NCI-H146 treated with DMSO at 0.1 percent for 48 hours (cell line): ENCODE results near the gene HLA-B.
"Not testable (repeated sequence)": the region's sequence is repeated elsewhere in the genome, so short reads cannot be mapped to it uniquely, and the experiment has no call there.

Source experiments
- DNase-seq: peaks from one replicate; lab custom pipeline; 2025; ENCODE audit not compliant: unreplicated experiment; lab: John Stamatoyannopoulos, UW

The HLA-B gene

DNA sequence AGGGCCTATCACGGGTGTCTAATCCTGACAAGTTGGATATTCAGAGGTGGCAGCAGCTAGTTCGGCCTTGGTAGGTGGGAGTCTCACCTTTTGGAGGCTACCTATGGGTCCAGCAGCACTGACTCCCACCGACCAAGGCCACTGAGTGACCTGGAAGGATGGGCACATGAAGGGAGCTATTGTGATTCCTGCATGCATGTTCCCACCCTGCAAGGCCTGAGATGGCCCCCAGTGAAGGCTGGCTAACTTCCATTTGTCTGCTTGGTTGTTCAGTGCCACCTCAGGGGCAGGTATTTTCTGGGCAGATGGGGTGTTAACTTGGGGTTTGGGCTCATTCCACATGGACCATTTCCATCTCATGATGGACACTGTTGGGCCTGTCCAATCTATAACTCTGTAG, 28.1 kb upstream of the HLA-B start:
- DNase-seq, result no peak

DNA sequence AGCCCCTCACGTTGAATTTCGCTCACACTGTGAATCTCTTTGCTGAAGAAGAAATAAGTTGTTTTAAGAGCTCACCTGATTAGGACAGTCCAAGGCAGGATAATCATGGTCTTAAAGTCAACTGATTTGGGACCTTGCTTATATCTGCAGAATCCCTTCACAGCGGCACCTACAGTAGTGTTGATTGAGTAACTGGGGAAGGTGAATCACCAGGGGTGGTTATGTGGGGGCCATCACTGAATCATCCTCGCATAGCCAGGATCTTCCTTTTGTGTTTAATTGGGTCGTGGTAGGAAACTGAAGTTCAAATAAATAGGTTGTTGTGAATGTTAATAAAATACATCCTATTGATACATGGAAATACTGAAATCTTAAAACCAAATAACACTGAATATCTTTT, 26.2 kb upstream of the HLA-B start:
- no peak for DNase-seq

DNA sequence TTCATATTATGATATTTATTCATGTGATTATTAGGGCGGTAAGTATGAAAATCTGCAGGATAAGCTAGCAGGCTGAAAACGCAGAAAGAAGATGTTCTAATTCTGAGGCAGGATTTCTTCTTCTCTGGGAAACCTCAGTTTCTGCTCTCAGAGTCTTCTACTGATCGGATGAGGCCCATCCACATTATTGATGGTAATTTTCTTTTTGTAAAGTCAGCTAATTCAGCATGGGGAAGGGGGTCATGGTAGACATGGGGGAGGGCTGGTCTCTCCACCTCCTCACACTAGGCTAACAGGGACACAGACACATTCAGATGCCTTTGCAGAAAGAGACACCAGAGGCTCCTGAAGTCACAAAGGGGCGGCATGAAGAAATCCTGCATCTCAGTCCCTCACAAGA, 24.7 kb upstream of the HLA-B start:
- no peak for DNase-seq

DNA sequence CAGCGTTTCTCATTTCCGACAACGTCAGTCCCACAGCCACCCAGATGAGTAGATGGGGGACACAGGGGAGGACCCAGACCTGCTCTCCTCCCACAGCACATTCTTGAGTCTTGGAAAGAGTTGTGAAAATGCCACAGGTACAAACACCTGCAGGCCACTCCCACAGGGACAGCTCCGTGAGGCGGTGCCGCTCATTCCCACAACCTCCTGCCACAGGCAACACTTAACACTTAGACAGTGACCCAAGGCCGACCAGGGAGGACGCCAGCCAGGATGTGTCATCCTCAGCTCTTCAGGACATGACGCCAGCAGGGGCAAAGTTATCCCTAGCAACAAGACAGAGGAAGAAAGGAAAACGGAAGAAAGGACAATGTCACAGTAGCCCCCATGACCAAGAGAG, 22.9 kb upstream of the HLA-B start:
- DNase-seq, result no peak

DNA sequence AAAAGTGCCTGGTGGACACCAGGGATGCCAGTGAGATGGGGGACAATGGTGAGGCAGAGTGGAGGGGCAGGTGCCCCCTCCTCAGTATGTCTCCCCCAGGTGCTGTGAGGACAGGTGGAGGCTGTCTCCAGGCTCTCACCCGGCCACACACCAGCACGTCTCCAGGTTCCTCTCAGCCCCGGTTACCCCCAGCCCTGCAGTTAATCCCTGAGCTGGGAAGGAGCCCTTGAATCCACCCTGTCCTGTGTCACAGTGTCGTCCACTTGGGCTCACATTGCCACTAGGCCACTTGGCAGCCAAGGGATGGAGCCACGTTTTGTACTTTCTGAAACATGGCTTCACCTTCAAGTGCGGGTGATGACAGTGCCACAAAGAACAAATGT, 21.7 kb upstream of the HLA-B start:
- no peak for DNase-seq

DNA sequence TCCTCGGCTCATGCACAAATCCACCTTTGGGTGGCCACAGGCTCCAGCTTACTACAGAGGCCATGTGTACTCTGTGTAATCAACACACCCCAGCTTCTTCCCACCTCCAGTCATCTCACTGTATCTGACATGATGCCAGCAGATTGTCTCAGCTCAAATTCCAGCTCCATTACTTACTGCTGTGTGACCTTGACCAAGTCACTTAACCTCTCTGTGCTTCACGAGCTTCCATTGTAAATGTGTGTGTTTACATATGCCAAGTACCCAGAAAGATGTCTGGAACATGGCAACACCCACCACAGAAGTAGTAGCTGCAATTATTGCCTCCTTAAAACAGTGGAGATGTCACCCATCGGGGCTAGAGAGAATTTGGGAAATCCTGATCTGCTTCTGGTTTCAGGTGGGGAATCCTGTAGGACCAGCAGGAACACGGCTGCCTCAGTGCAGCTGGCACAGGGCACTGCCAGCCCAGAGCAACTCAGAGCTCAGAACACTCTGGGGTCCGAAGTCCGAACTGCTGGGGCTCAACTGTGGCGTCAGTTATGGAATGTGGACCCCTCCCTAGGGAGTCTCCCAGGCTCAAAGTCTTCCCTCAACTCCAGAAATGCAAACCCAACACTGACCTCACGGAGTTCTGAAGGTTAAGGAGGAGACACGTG, 21.2 kb upstream of the HLA-B start:
- DNase-seq, result no peak

DNA sequence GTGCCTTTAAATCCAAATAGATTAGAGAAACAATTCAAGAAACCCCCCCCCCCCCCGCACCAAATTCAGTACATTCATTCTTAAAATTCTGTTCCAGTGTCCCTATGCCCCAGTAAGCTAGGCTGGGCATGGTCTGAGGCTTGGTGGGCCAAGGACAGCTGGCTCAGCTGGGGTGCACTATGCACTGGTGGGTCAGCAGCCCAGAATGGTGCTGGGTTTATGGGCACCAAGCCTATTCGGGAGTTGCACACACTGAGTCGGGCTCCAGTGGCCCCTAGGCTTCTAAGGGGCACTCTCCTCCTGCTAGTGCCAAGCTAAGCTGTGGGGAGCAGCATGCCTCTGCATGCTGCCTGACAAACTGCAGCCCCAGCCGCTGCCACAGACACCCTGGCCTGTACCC, 20.1 kb upstream of the HLA-B start:
- DNase-seq, result no peak

DNA sequence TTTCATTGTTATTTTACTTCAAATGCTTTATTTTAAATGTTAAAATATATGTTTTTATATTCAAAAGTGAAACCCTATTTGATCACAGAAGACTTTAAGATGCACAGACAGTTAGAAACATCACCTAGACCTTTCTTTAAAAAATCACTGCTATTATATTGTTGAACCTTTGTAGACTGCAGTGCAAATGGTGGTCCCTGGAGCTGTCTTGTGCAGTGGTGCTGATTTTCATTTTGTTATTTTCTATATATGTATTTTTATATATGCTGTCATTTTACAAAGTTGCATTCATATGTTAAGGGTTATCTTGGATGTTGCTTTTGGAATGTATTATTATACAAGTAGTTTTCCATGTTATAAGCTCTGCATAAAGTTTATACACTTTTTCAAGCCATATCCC, 18.7 kb upstream of the HLA-B start:
- no peak for DNase-seq

DNA sequence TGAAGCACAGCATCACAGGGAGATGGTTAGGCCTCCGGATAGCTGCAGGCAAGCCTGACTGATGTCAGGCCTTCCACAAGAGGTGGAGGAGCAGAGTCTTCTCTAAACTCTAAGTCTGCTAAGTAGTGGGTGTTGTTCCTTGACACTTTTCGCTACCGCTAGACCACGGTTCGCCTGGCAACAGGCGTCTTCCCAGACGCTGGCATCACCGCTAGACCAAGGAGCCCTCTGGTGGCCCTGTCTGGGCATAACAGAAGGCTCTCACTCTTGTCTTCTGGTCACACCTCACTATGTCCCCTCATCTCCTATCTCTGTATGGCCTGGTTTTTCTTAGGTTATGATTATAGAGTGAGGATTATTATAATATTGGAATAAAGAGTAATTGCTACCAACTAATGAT, 17.1 kb upstream of the HLA-B start:
- DNase-seq, result not testable (repeated sequence)

DNA sequence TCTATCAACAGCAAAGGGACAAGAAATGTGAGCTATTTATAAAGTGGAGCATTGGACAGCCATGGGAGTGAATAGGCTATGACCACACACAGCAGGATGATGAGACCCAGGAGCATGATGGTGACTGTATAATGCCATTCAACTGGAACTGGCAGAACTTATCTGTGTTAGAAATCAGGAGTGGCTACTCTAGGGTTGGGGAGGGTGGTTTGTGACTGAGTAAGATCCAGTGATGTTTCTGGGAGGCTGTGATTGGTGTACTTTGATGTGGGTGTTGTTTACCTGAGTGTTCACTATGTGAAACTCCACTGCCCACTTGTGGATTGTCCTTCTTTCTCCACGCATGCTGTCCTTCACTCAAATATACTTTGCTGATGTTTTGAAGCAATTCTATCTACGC, 11.5 kb upstream of the HLA-B start:
- DNase-seq, result no peak

DNA sequence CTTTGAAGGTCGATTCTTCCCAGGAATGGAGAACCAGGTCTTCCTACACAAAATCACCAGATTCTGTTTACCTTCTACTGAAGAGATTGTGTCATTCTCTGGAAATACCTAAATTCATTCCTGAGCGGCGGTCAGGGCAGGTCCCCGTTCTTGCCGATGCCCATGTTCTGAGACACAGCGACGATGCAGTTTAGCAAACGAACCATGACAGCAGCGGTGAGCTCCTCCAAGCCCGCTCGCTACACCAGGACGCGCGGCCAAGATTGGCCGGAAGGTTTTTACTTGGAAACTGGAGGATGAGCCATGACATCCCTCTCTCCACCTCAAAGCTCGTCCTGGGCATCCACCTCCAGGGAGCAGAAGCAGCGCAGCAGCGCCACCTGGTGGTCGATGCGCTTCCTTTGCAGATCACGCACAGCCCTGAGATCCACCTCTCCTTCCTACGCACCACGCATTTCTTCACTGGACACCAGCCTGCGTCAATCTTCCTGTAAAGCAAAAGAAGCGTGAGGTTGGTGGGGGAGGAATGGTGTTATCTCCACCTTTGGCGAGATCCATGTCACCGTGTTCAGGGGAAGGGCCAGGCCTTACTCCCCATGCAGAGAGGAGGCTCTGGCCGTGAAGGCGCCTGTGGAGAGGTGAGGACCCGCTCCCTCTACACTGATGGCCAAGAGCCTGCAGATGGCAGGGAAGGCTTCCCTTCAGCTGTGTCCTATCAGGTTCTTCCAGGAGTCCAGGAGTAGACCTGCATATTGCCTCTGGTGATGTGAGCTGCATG, 9.9 kb upstream of the HLA-B start:
- peak; percentile 70 for DNase-seq

DNA sequence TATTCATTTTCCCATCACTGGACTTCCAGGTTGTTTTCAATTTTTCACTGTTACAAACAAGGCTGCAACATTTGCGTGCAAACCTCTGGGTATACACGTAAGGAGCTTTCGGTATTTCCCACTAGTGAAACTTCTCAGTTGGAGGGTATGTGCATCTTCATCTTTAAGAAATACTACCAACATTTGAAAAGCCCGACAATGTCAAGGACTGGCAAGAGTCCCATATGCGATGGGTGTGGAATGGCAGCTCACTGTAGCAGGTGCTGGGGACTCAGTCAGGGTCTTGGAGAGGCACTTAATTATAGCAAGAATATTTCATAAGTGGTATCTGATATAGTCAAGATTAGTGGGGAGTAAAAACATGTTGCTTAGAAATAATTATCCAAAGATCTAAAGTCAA, 8.9 kb upstream of the HLA-B start:
- DNase-seq, result no peak

DNA sequence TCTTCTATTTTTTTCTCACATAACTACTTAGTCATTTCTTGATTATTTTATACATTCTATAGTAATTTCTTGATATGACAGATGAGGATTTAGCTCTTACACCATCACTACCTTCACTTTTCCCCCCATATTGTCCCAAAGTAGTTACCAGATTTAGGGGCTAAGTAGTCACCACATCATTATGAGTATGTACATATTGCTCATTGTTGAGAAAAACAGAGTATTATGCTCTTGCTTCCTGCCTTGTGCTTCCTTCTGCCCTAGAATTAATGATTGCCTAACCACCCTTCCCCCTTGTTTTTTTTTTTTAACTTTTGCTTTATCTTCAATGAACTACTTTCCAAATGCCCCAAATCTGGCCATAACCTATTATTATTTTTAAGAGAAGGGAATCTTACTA, 6.8 kb upstream of the HLA-B start:
- no peak for DNase-seq

DNA sequence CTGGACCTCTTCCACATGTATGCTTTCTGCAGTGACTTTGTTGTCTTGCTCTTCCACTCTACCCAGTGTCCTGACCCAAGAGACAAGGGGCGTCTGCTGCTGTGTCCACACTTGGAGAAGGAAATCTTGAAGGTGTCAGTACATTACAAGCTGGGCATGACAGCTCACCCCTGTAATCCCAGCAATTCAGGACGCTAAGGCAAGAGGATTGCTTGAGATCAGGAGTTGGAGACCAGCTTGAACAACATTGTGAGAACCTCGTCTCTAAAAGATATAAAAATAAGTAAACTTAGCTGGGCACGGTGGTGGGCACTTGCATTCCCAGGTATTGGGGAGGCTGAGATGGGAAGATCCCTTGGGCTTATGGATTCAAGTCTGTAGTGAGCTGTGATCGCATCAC, 5.8 kb upstream of the HLA-B start:
- DNase-seq, result no peak

DNA sequence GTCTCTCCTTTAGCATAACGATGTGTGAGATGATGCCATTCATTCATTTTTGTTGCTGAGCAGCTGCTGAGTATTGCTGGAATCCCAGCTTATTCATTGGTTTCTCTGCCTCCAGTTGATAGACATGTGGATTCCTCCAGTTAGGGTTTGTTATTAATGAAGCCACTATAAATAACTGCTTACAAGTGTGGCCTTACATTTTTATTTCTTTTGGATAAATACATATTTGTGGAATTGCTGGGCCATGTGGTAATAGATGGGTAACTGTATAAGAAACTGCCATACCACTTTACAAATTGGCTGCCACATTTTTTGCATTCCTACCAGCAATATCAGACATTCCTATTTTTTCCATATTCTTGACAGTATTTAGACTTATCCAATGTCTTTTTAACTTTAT, 2.6 kb upstream of the HLA-B start:
- no peak for DNase-seq

DNA sequence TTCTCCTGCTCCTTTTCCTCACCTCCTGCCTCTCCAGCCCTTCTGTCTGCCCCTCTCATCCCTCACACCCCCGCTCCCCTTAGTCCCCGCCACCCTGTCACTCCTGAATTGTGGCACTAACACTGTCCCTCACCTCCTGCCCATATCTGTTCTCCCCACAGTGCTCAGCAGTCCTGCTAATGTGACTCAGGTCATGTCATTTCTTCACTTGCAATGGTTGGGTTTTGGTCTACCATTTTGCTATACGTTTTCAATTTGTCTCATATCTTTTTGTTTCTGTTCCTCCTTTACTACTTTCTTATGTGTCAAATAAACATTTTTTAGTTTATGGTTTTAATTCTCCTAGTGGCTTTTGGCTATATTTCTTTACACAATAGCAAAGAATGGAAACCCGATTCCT, 1.3 kb upstream of the HLA-B start:
- no peak for DNase-seq

DNA sequence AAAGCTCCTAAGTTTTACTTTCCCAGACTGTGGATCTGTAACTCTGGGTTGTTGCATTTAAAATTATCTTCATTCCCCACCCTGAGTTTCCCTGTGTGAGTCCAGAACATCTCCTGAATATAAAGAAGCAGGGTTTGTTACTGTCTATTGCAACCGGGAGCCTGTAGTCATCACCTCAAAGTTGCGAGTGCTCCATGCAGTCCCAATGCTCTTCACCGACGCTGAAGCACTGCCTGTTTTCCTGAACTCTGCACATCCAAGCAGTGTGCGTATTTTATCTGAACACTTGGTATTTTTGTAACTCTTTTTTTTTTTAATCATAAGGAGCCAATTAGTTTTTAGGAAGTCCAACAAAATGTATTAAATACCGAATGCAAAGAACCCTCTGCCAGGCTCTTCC, 907 bp upstream of the HLA-B start:
- DNase-seq, result no peak

DNA sequence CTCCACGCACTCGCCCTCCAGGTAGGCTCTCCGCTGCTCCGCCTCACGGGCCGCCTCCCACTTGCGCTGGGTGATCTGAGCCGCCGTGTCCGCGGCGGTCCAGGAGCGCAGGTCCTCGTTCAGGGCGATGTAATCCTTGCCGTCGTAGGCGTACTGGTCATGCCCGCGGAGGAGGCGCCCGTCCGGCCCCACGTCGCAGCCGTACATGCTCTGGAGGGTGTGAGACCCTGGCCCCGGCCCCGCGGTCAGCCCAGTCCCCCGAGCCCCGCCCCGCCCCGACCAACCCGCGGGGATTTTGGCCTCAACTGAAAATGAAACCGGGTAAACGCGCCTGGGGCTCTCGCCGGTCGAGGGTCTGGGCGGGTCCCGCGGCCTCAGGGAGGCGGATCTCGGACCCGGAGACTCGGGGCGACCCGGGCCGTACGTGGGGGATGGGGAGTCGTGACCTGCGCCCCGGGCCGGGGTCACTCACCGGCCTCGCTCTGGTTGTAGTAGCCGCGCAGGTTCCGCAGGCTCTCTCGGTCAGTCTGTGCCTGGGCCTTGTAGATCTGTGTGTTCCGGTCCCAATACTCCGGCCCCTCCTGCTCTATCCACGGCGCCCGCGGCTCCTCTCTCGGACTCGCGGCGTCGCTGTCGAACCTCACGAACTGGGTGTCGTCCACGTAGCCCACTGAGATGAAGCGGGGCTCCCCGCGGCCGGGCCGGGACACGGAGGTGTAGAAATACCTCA, 598 bp downstream of the HLA-B start:
- no peak for DNase-seq

DNA sequence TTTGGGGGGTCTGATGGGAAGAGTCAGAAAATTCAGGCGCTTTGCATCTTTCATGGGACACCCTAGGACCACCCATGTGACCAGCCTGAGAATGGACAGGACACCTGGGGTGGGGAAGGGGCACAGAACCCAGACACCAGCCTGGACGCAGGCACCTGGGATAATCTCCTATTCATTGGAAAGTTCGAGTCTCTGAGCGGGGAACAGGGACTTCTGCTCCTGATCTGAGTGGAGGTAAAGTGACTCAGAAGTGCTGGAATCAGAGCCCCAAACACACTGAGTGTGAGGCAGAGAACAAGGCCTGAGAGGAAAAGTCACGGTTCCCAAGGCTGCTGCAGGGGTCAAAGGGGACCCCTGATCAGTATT, 1.4 kb downstream of the HLA-B start:
- no peak for DNase-seq

DNA sequence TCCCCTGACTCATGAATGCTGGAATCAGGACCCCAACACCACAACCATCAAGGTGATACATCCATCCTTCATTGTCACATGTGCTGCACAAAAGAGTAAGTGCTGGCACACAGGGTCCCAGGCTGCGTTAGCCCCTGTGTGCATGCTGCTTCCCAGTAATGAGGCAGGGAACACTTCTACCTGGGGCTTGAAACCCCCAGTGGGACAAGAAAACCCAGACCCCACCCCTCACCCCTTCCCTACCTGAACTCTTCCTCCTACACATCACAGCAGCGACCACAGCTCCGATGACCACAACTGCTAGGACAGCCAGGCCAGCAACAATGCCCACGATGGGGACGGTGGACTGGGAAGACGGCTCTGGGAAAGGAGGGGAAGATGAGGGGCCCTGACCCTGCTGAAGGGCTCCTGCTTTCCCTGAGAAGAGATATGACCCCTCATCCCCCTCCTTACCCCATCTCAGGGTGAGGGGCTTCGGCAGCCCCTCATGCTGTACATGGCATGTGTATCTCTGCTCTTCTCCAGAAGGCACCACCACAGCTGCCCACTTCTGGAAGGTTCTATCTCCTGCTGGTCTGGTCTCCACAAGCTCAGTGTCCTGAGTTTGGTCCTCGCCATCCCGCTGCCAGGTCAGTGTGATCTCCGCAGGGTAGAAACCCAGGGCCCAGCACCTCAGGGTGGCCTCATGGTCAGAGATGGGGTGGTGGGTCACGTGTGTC, 2.0 kb downstream of the HLA-B start:
- DNase-seq, result no peak

DNA sequence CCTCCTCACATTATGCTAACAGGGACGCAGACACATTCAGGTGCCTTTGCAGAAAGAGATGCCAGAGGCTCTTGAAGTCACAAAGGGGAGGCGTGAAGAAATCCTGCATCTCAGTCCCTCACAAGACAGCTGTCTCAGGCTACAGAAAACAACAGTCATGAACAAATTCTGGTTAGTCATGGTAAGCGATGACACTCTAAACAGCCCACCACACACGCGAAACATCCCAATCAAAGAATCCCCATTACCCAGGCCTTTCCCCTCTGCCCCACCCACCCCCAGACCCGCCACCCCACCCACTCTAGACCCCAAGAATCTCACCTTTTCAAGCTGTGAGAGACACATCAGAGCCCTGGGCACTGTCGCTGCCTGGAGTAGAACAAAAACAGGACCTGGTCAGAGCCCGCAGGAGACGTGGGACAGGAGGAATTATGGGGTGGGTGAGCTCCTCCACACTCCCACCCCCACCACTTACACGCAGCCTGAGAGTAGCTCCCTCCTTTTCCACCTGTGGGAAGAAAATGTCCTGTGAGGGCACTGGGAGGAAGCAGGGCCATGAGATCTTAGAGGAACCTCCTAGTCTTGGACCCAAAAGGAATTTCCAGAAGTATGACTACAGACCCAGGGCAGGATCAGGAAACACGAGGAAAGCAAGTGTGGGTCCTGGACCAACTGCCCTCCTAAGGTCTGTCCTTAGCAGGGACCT, 2.7 kb downstream of the HLA-B start:
- DNase-seq, result no peak
